Activated naive CD8-positive, alpha-beta T cell treated with anti-CD3 and anti-CD28 coated beads for 36 hours (primary cell): ENCODE measurements around the gene EGR4. TPM values are rescaled to one million over a fixed set of nuclear protein-coding genes. Genes with fewer than 3 reads are reported as not detected.
A peak's percentile ranks its signal among the peaks of the same experiment; 100 is the strongest.
"Not testable (repeated sequence)": the region's sequence is repeated elsewhere in the genome, so short reads cannot be mapped to it uniquely, and the experiment has no call there.

Source experiments
- DNase-seq: peaks from one replicate; pipeline ENCODE4 v3.0.0; 2021
- H3K27ac Mint-ChIP-seq: one replicate; pipeline ENCODE4 v1.8.0; 2022; ENCODE audit warnings: mild to moderate bottlenecking, moderate library complexity, mixed read lengths
- H3K27me3 Mint-ChIP-seq: one replicate; pipeline ENCODE4 v1.8.0; 2022; ENCODE audit warnings: mild to moderate bottlenecking, mixed read lengths
- H3K36me3 Mint-ChIP-seq: one replicate; pipeline ENCODE4 v1.8.0; 2021; ENCODE audit warnings: mild to moderate bottlenecking, mixed read lengths
- H3K4me1 Mint-ChIP-seq: one replicate; pipeline ENCODE4 v1.8.0; 2021; ENCODE audit warnings: mixed read lengths
- H3K4me3 Mint-ChIP-seq: one replicate; pipeline ENCODE4 v1.8.0; 2022; ENCODE audit warnings: mild to moderate bottlenecking, moderate library complexity, mixed read lengths
- H3K9me3 Mint-ChIP-seq: one replicate; pipeline ENCODE4 v1.8.0; 2022; ENCODE audit warnings: mixed read lengths
- total RNA-seq, 2 experiments: library from RNA; stranded (reverse); gene quantifications; one replicate each; pipeline ENCODE4 v1.2.3, GENCODE V29; 2021

The EGR4 gene
- total RNA-seq, 2 experiments from 2014 or later, result 0.41 to 0.44 TPM

DNA sequence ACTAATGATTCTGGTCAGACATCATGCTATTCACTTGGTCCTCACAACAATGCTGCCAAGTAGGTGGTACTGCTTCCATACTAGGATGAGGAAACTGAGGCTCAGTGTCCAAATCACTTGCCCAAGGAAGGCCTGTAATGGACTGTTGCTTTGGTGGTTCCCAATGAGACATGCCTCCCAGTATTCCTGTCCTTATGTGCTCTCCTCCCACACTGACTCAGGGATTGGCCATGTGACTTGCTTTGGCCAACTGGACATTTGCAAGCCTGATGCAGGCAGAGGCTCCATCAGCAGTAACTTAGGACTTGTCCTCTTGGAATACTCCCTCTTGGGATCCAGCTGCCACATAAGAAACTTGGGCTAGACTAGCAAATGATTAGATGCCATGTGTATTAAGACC is 12.1 kb downstream of the EGR4 start:
- H3K4me3 Mint-ChIP-seq, result no peak overlapping the region

GRCh38 chr2:73279852-73280251 is 13.5 kb downstream of the EGR4 start:
- peaks cover 42% of the 10 kb centered on the region for H3K36me3 Mint-ChIP-seq
- H3K27me3 Mint-ChIP-seq, result no peaks in the 10 kb centered on the region
- H3K27ac Mint-ChIP-seq, result no peak overlapping the region
- H3K4me3 Mint-ChIP-seq, result no peak overlapping the region
- no peak for DNase-seq
- H3K9me3 Mint-ChIP-seq, result no peaks in the 10 kb centered on the region
- peaks cover 18% of the 10 kb centered on the region for H3K4me1 Mint-ChIP-seq

More for the DNA sequence above, 12.1 kb downstream of the EGR4 start:
- Mint-ChIP-seq H3K9me3 (no peaks in the 10 kb centered on the region), H3K27me3 (no peaks in the 10 kb centered on the region), H3K36me3 (peaks cover 40% of the 10 kb centered on the region), H3K27ac (no peak overlapping the region), H3K4me1 (peaks cover 25% of the 10 kb centered on the region)
- no peak for DNase-seq

- no peaks in the 10 kb centered on the region for H3K9me3 Mint-ChIP-seq
- H3K27me3 Mint-ChIP-seq, result no peaks in the 10 kb centered on the region
- peaks cover 32% of the 10 kb centered on the region for H3K36me3 Mint-ChIP-seq
- no peak overlapping the region for H3K27ac Mint-ChIP-seq
- no peak overlapping the region for H3K4me3 Mint-ChIP-seq
- H3K4me1 Mint-ChIP-seq, result peaks cover 13% of the 10 kb centered on the region
- no peak for DNase-seq
These were observed 21.1 kb downstream of the EGR4 start for GRCh38 chr2:73272270-73272669.

- H3K4me3 Mint-ChIP-seq, result peak overlapping the region; percentile 60
- H3K9me3 Mint-ChIP-seq, result no peaks in the 10 kb centered on the region
- H3K4me1 Mint-ChIP-seq, result peaks cover 17% of the 10 kb centered on the region
- no peak for DNase-seq
- no peaks in the 10 kb centered on the region for H3K27me3 Mint-ChIP-seq
- H3K27ac Mint-ChIP-seq, result no peak overlapping the region
- H3K36me3 Mint-ChIP-seq, result peaks cover 30% of the 10 kb centered on the region
These were observed 23.5 kb downstream of the EGR4 start for GRCh38 chr2:73269686-73270465.

DNA sequence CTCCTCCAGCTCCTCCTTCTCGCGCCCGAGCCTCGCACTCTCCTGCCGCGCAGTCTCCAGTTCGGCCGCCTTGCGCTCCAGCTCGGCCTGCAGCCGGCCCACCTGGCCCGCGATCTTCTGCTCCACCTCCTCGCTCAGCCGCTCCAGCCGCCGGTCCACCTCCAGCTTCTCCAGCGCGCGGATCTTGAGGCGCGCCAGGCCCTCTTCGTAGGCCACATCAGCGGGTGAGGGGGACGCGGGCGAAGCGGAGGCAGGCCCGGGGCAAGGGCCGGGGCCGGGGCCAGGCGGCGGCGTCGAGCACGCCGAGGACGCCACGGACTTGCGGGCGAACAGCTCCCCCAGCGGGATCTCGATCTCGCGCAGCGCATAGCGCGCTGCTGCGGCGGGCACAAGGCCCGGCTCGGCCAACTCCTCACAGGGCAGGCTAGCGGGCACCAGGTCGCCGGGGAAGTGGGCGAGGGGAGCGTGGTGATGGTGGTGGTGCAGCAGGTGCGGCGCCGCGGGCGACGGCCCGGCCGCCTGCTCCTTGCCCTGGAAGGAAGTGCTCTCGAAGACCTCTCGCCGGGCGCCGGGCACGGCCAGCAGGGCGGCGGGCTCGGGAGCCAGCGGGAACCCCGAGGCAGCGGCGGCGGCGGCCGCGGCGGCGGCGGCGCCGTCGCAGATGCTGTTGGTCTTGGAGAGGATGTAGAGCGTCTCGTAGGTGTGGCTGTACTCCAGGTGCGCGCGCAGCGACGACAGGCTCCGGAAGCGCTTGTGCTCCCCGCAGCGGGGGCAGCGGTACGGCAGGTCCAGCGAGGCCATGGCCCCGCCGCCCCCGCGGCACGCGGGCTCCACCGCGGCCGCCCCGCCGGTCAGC is 24.3 kb downstream of the EGR4 start:
- H3K36me3 Mint-ChIP-seq, result peaks cover 32% of the 10 kb centered on the region
- H3K4me3 Mint-ChIP-seq, result peak overlapping the region; percentile 25
- no peaks in the 10 kb centered on the region for H3K27me3 Mint-ChIP-seq
- peak; percentile 73 for DNase-seq
- peaks cover 17% of the 10 kb centered on the region for H3K4me1 Mint-ChIP-seq
- no peaks in the 10 kb centered on the region for H3K9me3 Mint-ChIP-seq
- no peak overlapping the region for H3K27ac Mint-ChIP-seq

DNA sequence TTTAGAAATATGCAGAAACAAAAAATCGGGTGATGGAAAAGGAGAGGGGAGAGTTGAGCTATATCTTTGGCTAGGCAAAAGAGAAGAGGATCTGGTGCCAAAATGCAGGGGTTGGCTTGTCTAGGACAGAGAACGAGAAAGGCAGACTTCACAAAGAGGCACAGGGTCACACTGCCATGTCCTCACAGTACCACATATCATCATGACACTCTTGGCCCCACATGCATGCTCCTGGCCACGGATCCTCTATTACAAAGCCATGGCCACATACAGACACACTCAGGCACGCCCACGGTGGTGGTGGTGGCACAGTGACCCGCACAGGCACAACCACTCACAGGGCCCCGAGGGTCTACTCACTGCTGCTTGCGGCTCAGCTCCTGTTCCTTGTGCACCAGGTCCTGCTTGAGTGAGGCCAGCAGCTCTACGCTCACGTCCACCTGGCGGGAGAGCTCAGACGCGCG is 24.9 kb downstream of the EGR4 start:
- Mint-ChIP-seq H3K4me1 (peaks cover 17% of the 10 kb centered on the region), H3K27me3 (no peaks in the 10 kb centered on the region), H3K36me3 (peaks cover 30% of the 10 kb centered on the region)

GRCh38 chr2:73267008-73267407 is 26.3 kb downstream of the EGR4 start:
- Mint-ChIP-seq H3K4me3 (no peak overlapping the region), H3K9me3 (no peaks in the 10 kb centered on the region), H3K4me1 (peaks cover 17% of the 10 kb centered on the region), H3K36me3 (peaks cover 30% of the 10 kb centered on the region), H3K27me3 (no peaks in the 10 kb centered on the region), H3K27ac (no peak overlapping the region)
- DNase-seq, result no peak

More for the DNA sequence above, 24.9 kb downstream of the EGR4 start:
- no peak for DNase-seq
- Mint-ChIP-seq H3K4me3 (peak overlapping the region; percentile 38), H3K9me3 (no peaks in the 10 kb centered on the region), H3K27ac (peak overlapping the region; percentile 0)

DNA sequence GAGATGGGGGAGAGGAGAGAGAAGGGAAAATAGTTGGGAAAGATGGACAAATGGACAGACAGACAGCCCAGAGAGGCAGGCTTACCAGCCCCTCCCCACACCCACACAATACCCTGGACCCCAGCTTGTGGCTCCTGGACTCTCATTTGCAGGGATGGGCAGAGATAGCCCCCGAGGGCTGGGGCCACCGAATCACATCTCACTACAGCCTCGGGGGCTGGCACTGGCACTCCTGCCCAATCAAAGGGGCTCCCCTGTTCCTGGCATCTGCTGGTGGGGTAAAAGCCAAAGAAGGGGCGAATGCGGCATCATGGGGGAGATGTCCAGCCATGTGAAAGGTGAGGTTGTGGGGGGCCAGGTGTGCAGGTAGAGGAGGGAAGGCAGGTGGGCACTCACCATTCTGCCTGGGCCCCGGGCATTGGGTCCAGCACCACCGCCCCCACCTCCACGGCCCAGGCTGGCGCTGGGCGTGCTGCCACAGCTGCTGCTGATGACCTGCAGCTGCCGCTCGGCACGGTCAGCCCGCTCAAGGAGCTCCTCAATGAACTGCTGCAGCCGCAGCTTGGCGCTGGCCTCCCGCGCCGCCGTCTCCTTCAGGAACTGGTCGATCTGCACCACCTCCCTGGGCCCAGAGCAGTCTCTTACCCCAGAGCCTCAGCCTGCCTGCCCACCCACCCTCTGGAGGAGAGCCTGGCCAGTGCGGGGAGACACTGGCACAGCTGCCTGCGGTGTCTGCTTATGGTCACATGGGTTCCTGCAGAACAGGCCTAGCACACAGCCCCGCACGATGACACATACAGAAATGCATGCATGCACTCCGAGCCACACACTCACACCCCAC is 27.1 kb downstream of the EGR4 start:
- H3K9me3 Mint-ChIP-seq, result no peaks in the 10 kb centered on the region
- DNase-seq, result no peak
- H3K4me1 Mint-ChIP-seq, result peaks cover 17% of the 10 kb centered on the region
- H3K27me3 Mint-ChIP-seq, result no peaks in the 10 kb centered on the region
- peaks cover 30% of the 10 kb centered on the region for H3K36me3 Mint-ChIP-seq
- H3K27ac Mint-ChIP-seq, result no peak overlapping the region
- H3K4me3 Mint-ChIP-seq, result no peak overlapping the region

- no peaks in the 10 kb centered on the region for H3K9me3 Mint-ChIP-seq
- DNase-seq, result no peak
- no peaks in the 10 kb centered on the region for H3K27me3 Mint-ChIP-seq
- H3K4me1 Mint-ChIP-seq, result peaks cover 17% of the 10 kb centered on the region
- H3K27ac Mint-ChIP-seq, result no peak overlapping the region
- no peak overlapping the region for H3K4me3 Mint-ChIP-seq
- H3K36me3 Mint-ChIP-seq, result peaks cover 26% of the 10 kb centered on the region
These were observed 27.9 kb downstream of the EGR4 start for GRCh38 chr2:73265298-73266060.

DNA sequence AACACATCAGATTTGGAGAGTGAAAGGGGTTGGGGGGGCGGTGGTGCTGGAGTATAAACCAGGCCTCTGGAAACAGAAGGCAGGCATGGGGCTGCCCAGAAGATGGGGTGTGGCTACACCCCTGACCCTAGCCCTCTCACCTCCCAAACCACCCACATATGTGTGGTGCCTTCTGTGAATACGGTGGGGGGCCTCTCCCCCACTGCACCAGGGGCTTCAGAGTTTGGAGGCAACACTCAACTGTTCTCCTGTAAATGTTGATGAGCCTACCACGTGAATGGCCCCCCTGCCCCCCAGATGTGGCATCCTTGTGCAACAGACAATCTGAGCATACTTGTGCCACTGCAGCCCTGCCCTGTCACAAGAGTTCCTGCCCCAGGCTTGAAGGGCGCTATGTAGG is 28.6 kb downstream of the EGR4 start:
- Mint-ChIP-seq H3K27me3 (no peaks in the 10 kb centered on the region), H3K36me3 (peaks cover 23% of the 10 kb centered on the region), H3K9me3 (no peaks in the 10 kb centered on the region), H3K27ac (no peak overlapping the region), H3K4me3 (no peak overlapping the region), H3K4me1 (peaks cover 13% of the 10 kb centered on the region)
- DNase-seq, result no peak

DNA sequence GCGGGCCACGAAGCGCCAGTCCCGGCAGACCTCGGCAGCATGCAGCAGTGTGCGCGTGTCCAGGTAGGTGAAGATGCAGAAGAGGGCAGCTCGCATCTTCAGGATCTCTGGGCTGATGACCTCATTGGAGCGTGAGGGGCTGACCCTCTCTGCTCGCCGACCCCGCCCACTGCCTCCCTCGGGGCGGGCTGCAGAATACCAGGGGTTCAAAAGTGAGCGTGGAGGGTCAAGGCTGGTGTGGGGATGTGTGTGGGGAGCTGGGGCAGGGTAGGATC is 29.1 kb downstream of the EGR4 start:
- Mint-ChIP-seq H3K27ac (no peak overlapping the region), H3K36me3 (peaks cover 24% of the 10 kb centered on the region), H3K4me3 (no peak overlapping the region), H3K4me1 (peaks cover 11% of the 10 kb centered on the region), H3K27me3 (no peaks in the 10 kb centered on the region), H3K9me3 (no peaks in the 10 kb centered on the region)
- no peak for DNase-seq

- no peak overlapping the region for H3K27ac Mint-ChIP-seq
- peaks cover 23% of the 10 kb centered on the region for H3K36me3 Mint-ChIP-seq
- peaks cover 11% of the 10 kb centered on the region for H3K4me1 Mint-ChIP-seq
These were observed 29.6 kb downstream of the EGR4 start for GRCh38 chr2:73263540-73264331.

DNA sequence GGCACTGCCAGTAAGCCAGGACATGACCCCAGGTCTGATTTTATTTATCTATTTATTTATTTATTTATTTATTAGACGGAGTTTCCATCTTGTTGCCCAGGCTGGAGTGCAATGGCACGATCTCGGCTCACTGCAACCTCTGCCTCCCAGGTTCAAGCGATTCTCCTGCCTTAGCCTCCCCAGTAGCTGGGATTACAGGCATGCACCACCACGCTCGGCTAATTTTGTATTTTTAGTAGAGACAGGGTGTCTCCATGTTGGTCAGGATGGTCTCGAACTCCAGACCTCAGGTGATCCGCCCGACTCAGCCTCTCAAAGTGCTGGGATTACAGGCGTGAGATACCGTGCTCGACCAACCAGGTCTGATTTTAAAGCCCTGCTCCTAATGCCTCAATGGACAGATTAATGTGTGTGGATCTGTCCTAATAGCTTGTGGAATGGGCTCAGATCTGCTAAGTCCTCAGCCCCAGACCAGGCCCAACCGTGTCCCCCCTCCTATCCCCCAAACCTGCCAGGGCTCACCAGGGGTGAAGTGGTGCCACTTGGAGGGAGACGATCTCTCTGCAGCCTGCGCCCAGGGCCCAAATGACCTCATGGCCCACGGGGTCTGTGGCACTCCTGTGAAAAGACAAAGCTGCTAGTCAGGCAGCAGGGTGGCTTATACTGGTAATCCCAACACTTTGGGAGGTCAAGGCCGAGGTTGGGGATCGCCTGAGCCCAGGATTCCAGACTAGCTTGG is 30.5 kb downstream of the EGR4 start:
- H3K4me1 Mint-ChIP-seq, H3K9me3 Mint-ChIP-seq, H3K27ac Mint-ChIP-seq, H3K4me3 Mint-ChIP-seq, DNase-seq, H3K27me3 Mint-ChIP-seq: not testable (repeated sequence)
- peaks cover 14% of the 10 kb centered on the region for H3K36me3 Mint-ChIP-seq

More at GRCh38 chr2:73263540-73264331, 29.6 kb downstream of the EGR4 start:
- DNase-seq, result no peak
- Mint-ChIP-seq H3K9me3 (no peaks in the 10 kb centered on the region), H3K27me3 (no peaks in the 10 kb centered on the region), H3K4me3 (no peak overlapping the region)
